ENCODE measurements around the gene CDH13.

CDH13 gene

DNA sequence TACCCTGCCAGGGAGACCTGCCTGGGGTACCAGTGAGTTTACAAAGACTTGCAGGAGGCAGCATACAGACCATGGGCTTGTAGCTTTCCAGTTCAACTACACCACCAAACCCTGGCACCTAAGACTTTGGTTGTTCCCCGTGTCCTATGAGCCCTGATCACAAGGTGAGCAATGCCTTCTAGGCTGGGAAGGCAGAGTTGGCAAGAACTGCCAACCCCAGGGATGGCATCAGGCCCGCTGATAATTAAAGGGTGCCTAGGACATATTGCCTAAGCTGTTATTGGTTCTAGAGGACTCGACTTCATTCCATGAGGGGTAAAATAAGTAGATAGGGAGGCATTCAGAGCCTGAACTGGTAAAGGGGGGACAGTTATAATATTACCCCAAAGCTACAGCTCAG lies 41.3 kb downstream of the CDH13 start:
- H3K27ac Mint-ChIP-seq = no peak overlapping the region
- H3K27me3 Mint-ChIP-seq = peaks cover 2% of the 10 kb centered on the region
- no peaks in the 10 kb centered on the region for H3K36me3 Mint-ChIP-seq (ENCODE audit: low read depth)
- H3K4me1 Mint-ChIP-seq (ENCODE audit: low read depth) = no peaks in the 10 kb centered on the region
- intact Hi-C loops (cut with micrococcal nuclease) = no loop called here
- no peaks in the 10 kb centered on the region for H3K9me3 Mint-ChIP-seq
- H3K4me3 Mint-ChIP-seq = no peak overlapping the region

- H3K9me3 Mint-ChIP-seq = no peaks in the 10 kb centered on the region
- H3K4me3 Mint-ChIP-seq = no peak overlapping the region
- no peaks in the 10 kb centered on the region for H3K4me1 Mint-ChIP-seq (ENCODE audit: low read depth)
- H3K36me3 Mint-ChIP-seq (ENCODE audit: low read depth) = no peaks in the 10 kb centered on the region
- no peak overlapping the region for H3K27ac Mint-ChIP-seq
- peaks cover 3% of the 10 kb centered on the region for H3K27me3 Mint-ChIP-seq
- intact Hi-C loops (cut with micrococcal nuclease) = no loop called here
Measured at GRCh38 chr16:82671741-82672140, 45.0 kb downstream of the CDH13 start.

DNA sequence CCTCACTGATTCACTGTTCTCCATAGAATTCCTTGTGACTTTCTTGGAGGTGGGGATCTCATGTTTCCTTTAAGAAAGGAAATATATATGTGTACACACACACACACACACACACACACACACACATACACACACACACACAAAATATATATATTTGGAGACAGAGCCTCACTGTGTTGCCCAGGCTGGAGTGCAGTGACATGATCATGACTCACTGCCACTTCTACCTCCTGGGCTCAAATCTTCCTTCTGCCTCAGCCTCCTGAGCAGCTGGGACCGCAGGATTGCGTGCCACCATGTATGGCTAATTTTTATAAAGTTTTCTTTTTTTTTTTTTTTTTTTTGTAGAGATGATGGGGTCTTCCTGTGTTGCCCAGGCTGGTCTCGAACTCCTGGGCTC lies 45.9 kb downstream of the CDH13 start:
- intact Hi-C loops (cut with micrococcal nuclease) = no loop called here
- no peaks in the 10 kb centered on the region for H3K9me3 Mint-ChIP-seq
- no peak overlapping the region for H3K4me3 Mint-ChIP-seq
- no peaks in the 10 kb centered on the region for H3K4me1 Mint-ChIP-seq (ENCODE audit: low read depth)
- no peaks in the 10 kb centered on the region for H3K36me3 Mint-ChIP-seq (ENCODE audit: low read depth)
- H3K27ac Mint-ChIP-seq = no peak overlapping the region
- peaks cover 1% of the 10 kb centered on the region for H3K27me3 Mint-ChIP-seq

- Mint-ChIP-seq H3K4me3 (no peak overlapping the region), H3K27ac (no peak overlapping the region), H3K4me1 (ENCODE audit: low read depth) (no peaks in the 10 kb centered on the region), H3K27me3 (peaks cover 1% of the 10 kb centered on the region), H3K36me3 (ENCODE audit: low read depth) (no peaks in the 10 kb centered on the region), H3K9me3 (no peaks in the 10 kb centered on the region)
- intact Hi-C loops (cut with micrococcal nuclease) = no loop called here
Measured at GRCh38 chr16:82675300-82675699, 48.5 kb downstream of the CDH13 start.

GRCh38 chr16:82681592-82681991 lies 54.8 kb downstream of the CDH13 start:
- Mint-ChIP-seq H3K27me3 (peaks cover 1% of the 10 kb centered on the region), H3K36me3 (ENCODE audit: low read depth) (no peaks in the 10 kb centered on the region), H3K9me3 (no peaks in the 10 kb centered on the region), H3K4me1 (ENCODE audit: low read depth) (no peaks in the 10 kb centered on the region), H3K27ac (no peak overlapping the region), H3K4me3 (no peak overlapping the region)
- intact Hi-C loops (cut with micrococcal nuclease) = no loop called here

- intact Hi-C loops (cut with micrococcal nuclease) = no loop called here
- no peak overlapping the region for H3K27ac Mint-ChIP-seq
- no peak overlapping the region for H3K4me3 Mint-ChIP-seq
- no peaks in the 10 kb centered on the region for H3K4me1 Mint-ChIP-seq (ENCODE audit: low read depth)
- no peaks in the 10 kb centered on the region for H3K27me3 Mint-ChIP-seq
- H3K36me3 Mint-ChIP-seq (ENCODE audit: low read depth) = no peaks in the 10 kb centered on the region
- H3K9me3 Mint-ChIP-seq = no peaks in the 10 kb centered on the region
Measured at GRCh38 chr16:82682767-82683166, 56.0 kb downstream of the CDH13 start.

GRCh38 chr16:82684256-82684655 lies 57.5 kb downstream of the CDH13 start:
- intact Hi-C loops (cut with micrococcal nuclease) = no loop called here

DNA sequence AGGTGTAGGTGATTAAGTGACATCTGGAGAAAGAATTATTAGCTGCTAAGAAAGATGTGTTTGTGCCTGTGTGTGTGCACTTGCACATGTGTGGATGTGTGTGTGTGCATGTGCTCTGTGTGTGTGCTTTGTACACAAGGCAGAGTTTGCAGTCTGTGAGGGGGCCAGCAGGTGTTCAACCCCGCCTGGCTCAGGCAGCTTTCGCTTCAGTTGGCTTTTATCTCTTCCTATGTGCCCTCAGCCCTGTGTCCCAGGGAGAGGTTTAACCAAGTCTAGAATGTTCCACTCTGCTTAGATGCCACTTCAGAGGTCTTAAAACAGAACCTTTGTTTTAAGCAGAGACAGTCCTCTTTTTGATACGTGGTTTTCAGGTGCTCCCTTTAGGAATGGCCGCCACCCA lies 58.8 kb downstream of the CDH13 start:
- H3K27ac Mint-ChIP-seq = no peak overlapping the region
- no peaks in the 10 kb centered on the region for H3K36me3 Mint-ChIP-seq (ENCODE audit: low read depth)
- H3K27me3 Mint-ChIP-seq = no peaks in the 10 kb centered on the region
- intact Hi-C loops (cut with micrococcal nuclease) = no loop called here
- H3K4me3 Mint-ChIP-seq = no peak overlapping the region
- no peaks in the 10 kb centered on the region for H3K4me1 Mint-ChIP-seq (ENCODE audit: low read depth)
- no peaks in the 10 kb centered on the region for H3K9me3 Mint-ChIP-seq

More at GRCh38 chr16:82684256-82684655, 57.5 kb downstream of the CDH13 start:
- Mint-ChIP-seq H3K9me3 (no peaks in the 10 kb centered on the region), H3K4me3 (no peak overlapping the region), H3K27ac (no peak overlapping the region), H3K27me3 (no peaks in the 10 kb centered on the region), H3K36me3 (ENCODE audit: low read depth) (no peaks in the 10 kb centered on the region), H3K4me1 (ENCODE audit: low read depth) (no peaks in the 10 kb centered on the region)

- intact Hi-C loops (cut with micrococcal nuclease) = no loop called here
- H3K4me1 Mint-ChIP-seq (ENCODE audit: low read depth) = no peaks in the 10 kb centered on the region
- no peaks in the 10 kb centered on the region for H3K9me3 Mint-ChIP-seq
- H3K36me3 Mint-ChIP-seq (ENCODE audit: low read depth) = no peaks in the 10 kb centered on the region
- no peaks in the 10 kb centered on the region for H3K27me3 Mint-ChIP-seq
- H3K27ac Mint-ChIP-seq = no peak overlapping the region
- no peak overlapping the region for H3K4me3 Mint-ChIP-seq
Measured at GRCh38 chr16:82694239-82694874, 67.6 kb downstream of the CDH13 start.

- H3K27me3 Mint-ChIP-seq = no peaks in the 10 kb centered on the region
- no peak overlapping the region for H3K4me3 Mint-ChIP-seq
- H3K4me1 Mint-ChIP-seq (ENCODE audit: low read depth) = no peaks in the 10 kb centered on the region
- intact Hi-C loops (cut with micrococcal nuclease) = no loop called here
- H3K9me3 Mint-ChIP-seq = no peaks in the 10 kb centered on the region
- no peak overlapping the region for H3K27ac Mint-ChIP-seq
- no peaks in the 10 kb centered on the region for H3K36me3 Mint-ChIP-seq (ENCODE audit: low read depth)
Measured at GRCh38 chr16:82695806-82696205, 69.0 kb downstream of the CDH13 start.

GRCh38 chr16:82699260-82699659 lies 72.5 kb downstream of the CDH13 start:
- Mint-ChIP-seq H3K9me3 (no peaks in the 10 kb centered on the region), H3K27ac (no peak overlapping the region), H3K4me3 (no peak overlapping the region), H3K4me1 (ENCODE audit: low read depth) (no peaks in the 10 kb centered on the region), H3K36me3 (ENCODE audit: low read depth) (no peaks in the 10 kb centered on the region), H3K27me3 (no peaks in the 10 kb centered on the region)
- intact Hi-C loops (cut with micrococcal nuclease) = no loop called here

GRCh38 chr16:82699711-82700495 lies 73.1 kb downstream of the CDH13 start:
- H3K27me3 Mint-ChIP-seq = no peaks in the 10 kb centered on the region
- H3K4me1 Mint-ChIP-seq (ENCODE audit: low read depth) = no peaks in the 10 kb centered on the region
- H3K4me3 Mint-ChIP-seq = no peak overlapping the region
- no peaks in the 10 kb centered on the region for H3K36me3 Mint-ChIP-seq (ENCODE audit: low read depth)
- intact Hi-C loops (cut with micrococcal nuclease) = no loop called here
- H3K9me3 Mint-ChIP-seq = no peaks in the 10 kb centered on the region
- H3K27ac Mint-ChIP-seq = no peak overlapping the region

DNA sequence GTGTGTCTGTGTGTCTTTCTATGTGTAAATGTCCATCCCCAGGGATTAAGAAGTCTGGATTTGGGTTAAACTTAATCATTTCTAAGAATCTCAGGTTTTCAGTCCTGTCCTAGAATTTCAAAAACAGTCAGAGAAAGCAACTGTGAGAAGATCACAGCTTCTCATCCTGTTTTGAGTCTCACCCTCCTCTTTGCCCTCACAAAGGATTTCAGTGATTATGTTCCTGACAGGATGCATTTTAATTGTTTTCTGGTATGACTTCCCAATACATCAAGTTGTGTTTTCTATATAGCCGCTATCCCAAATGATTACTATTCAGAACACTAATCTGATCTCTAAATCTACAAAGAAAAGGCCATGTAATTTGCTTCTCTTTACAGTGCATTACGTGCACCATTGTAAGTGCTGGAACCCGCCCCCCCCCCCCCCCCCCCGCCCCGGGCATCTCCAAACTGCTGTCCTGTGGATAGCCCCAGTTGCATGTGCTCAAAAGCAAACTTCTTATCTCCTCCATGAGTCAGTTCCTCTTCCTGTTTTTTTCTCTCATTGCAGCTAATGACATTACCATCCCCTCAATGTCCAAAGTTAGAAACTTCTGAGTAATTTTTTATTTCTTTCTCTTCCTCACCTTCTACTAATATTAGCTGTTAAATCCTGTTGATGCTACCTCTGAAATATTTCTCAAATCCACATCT lies 73.9 kb downstream of the CDH13 start:
- intact Hi-C loops (cut with micrococcal nuclease) = no loop called here
- H3K4me1 Mint-ChIP-seq (ENCODE audit: low read depth) = no peaks in the 10 kb centered on the region
- no peaks in the 10 kb centered on the region for H3K36me3 Mint-ChIP-seq (ENCODE audit: low read depth)
- H3K9me3 Mint-ChIP-seq = no peaks in the 10 kb centered on the region
- H3K27me3 Mint-ChIP-seq = no peaks in the 10 kb centered on the region
- no peak overlapping the region for H3K27ac Mint-ChIP-seq
- H3K4me3 Mint-ChIP-seq = no peak overlapping the region

GRCh38 chr16:82701442-82701955 lies 74.7 kb downstream of the CDH13 start:
- intact Hi-C loops (cut with micrococcal nuclease) = no loop called here

More at GRCh38 chr16:82701442-82701955, 74.7 kb downstream of the CDH13 start:
- Mint-ChIP-seq H3K4me3 (no peak overlapping the region), H3K9me3 (no peaks in the 10 kb centered on the region), H3K27ac (no peak overlapping the region), H3K4me1 (ENCODE audit: low read depth) (no peaks in the 10 kb centered on the region), H3K36me3 (ENCODE audit: low read depth) (no peaks in the 10 kb centered on the region), H3K27me3 (no peaks in the 10 kb centered on the region)
